Body of pancreas (tissue), 4 donors: ENCODE results near the gene SPRED2. TPM values are rescaled to one million over a fixed set of nuclear protein-coding genes. Genes with fewer than 3 reads are reported as not detected.

Source experiments
- ATAC-seq: fragments of 150-250 bp; one replicate; pipeline ENCODE4 v1.9.1; 2016
- DNase-seq, 4 donors: peaks; one replicate each; pipeline ENCODE4 v3.0.0-alpha.2; 2019
- H3K27ac ChIP-seq, 4 donors: fragments of 200-600 bp; sonication (generic); 1 replicate in 3 of 4; 2 replicates in 1 of 4; pipeline versions ENCODE4 v1.5.1 to v1.6.1; 2016 to 2019; ENCODE audit warnings: mild to moderate bottlenecking in 1 of 4, mixed read lengths in 1 of 4, moderate library complexity in 1 of 4
- H3K27me3 ChIP-seq, 2 donors: fragments of 200-600 bp; sonication (generic); one replicate each; pipeline ENCODE4 v1.6.0; 2016; ENCODE audit warnings: mild to moderate bottlenecking in 1 of 2
- H3K36me3 ChIP-seq, 2 donors: fragments of 200-600 bp; sonication (generic); replicated peaks in 1 of 2; 2 replicates each; pipeline ENCODE4 v1.5.1; 2016; ENCODE audit warnings: low read depth in 2 of 2; ENCODE audit not compliant: insufficient read depth in 1 of 2
- H3K4me1 ChIP-seq: fragments of 200-600 bp; sonication (generic); one replicate; pipeline ENCODE4 v1.6.0; 2016
- H3K4me3 ChIP-seq, 2 donors: fragments of 200-600 bp; sonication (generic); 1 replicate in 1 of 2; 2 replicates in 1 of 2; pipeline ENCODE4 v1.5.1; 2016 to 2019
- H3K9me3 ChIP-seq, 3 donors: fragments of 200-600 bp; sonication (generic); 1 replicate in 2 of 3; 2 replicates in 1 of 3; pipeline ENCODE4 v1.5.1; 2016
- POLR2A ChIP-seq, 3 donors: fragments of 450-650 bp; IDR thresholded peaks; one replicate each; pipeline ENCODE4 v1.6.1; 2016; ENCODE audit warnings: antibody characterized with exemption in 3 of 3, mild to moderate bottlenecking in 2 of 3
- WGBS, 2 donors: methylation state at CpG; one replicate each; pipeline ENCODE4 v1.1.5; 2017; 5-methylcytosine and 5-hydroxymethylcytosine counted together
- intact Hi-C: fragments of 100-400 bp; cut with DNase I; formaldehyde crosslinking; loops from one replicate; pipeline ENCODE4 v1.15.1; 2023
- total RNA-seq, 2 donors: library from RNA; depleted of rRNA; stranded (reverse); fragments of >200 nt; gene quantifications; one replicate each; pipeline ENCODE4 v1.1.0, GENCODE V29; 2016
- TF ChIP-seq, protein P1 (sequence below), 7 experiments: fragments of 450-650 bp in 4 of 7; fragments of 200-600 bp in 3 of 7; sonication (generic) in 3 of 7; IDR thresholded peaks; one replicate each; pipeline ENCODE4 v1.5.1; 2016 to 2019; ENCODE audit warnings: antibody characterized with exemption in 7 of 7

The SPRED2 gene
- total RNA-seq, 2 donors from 2014 or later = 16.1 to 16.2 TPM

DNA sequence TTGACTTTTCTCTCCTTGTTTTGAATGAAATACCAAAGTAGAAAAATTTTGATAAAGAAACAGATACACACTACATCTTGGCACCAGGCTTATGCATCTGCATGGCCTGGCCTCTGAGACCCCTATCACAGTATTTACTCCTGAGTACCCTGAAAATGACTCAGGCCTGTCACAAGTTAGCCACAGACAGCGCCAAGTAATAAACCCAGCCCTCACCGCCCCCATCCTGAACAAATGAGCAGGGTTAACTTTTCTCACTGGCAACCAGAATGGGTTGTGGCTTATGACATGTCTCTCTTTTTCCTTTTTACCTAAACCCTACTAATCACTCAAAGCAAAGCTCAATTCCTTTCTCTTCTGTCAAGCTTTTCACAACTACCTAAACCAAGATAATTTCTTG, 35.3 kb downstream of the SPRED2 start:
- H3K27me3 ChIP-seq = no peaks in the 10 kb centered on the region
- no peaks in the 10 kb centered on the region for H3K9me3 ChIP-seq
- no peak overlapping the region for H3K27ac ChIP-seq
- 48 to 91% methylated on average over 2 of the region's 2 CpGs for WGBS, 2 donors
- no peaks in the 10 kb centered on the region for H3K36me3 ChIP-seq
- DNase-seq (no peak), ATAC-seq (no peak)
- no peak for TF ChIP-seq POLR2A (IDR thresholded peaks at IDR 0.05)
- TF ChIP-seq, protein P1, sequence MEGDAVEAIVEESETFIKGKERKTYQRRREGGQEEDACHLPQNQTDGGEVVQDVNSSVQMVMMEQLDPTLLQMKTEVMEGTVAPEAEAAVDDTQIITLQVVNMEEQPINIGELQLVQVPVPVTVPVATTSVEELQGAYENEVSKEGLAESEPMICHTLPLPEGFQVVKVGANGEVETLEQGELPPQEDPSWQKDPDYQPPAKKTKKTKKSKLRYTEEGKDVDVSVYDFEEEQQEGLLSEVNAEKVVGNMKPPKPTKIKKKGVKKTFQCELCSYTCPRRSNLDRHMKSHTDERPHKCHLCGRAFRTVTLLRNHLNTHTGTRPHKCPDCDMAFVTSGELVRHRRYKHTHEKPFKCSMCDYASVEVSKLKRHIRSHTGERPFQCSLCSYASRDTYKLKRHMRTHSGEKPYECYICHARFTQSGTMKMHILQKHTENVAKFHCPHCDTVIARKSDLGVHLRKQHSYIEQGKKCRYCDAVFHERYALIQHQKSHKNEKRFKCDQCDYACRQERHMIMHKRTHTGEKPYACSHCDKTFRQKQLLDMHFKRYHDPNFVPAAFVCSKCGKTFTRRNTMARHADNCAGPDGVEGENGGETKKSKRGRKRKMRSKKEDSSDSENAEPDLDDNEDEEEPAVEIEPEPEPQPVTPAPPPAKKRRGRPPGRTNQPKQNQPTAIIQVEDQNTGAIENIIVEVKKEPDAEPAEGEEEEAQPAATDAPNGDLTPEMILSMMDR (IDR thresholded peaks at IDR 0.05) = no peak
- peaks cover 21% of the 10 kb centered on the region for H3K4me1 ChIP-seq
- no peak overlapping the region for H3K4me3 ChIP-seq
- intact Hi-C loops = no loop called here

DNA sequence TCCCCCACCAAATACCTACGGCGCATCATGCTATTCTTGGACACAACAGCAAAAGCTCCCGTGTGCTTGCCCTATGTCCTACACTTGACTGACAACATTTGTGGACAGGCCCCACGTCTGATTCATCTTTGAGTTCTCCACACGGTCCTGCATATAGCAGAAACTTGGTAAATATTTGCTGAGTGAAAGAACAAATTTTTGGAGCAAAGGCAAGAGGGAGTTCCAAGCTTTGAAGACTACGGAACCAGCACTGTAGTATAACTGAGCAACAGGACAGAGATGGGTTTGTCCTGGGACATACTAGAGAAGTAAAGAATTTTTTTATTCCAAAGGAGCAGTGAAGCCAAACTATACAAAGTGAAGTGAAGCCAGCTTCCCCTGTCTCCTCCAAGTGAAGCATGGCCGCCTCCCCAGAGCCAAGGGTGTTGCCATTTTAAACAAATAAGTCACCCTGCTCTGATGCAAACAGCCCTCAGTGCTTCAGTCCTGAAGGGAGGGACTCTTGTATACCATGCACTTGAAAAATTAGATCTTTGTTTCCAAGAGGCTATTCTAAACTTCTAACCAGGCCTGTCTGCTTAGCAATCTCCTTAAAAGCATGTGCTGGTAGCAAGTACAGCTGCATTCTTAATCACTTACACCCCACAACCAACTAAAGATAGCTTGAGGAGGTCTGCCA, 35.9 kb downstream of the SPRED2 start:
- TF ChIP-seq, protein P1 (IDR thresholded peaks at IDR 0.05) = no peak
- TF ChIP-seq POLR2A (IDR thresholded peaks at IDR 0.05) = no peak
- H3K9me3 ChIP-seq = no peaks in the 10 kb centered on the region
- peaks cover 20% of the 10 kb centered on the region for H3K4me1 ChIP-seq
- peak in 1 of 4 donors; percentile 49 for DNase-seq
- no peaks in the 10 kb centered on the region for H3K36me3 ChIP-seq
- no peak overlapping the region for H3K27ac ChIP-seq
- peak; percentile 52 for ATAC-seq
- H3K27me3 ChIP-seq = no peaks in the 10 kb centered on the region
- H3K4me3 ChIP-seq = no peak overlapping the region
- 45 to 58% methylated on average over 7 of the region's 7 CpGs for WGBS, 2 donors
- intact Hi-C loops = no loop called here

DNA sequence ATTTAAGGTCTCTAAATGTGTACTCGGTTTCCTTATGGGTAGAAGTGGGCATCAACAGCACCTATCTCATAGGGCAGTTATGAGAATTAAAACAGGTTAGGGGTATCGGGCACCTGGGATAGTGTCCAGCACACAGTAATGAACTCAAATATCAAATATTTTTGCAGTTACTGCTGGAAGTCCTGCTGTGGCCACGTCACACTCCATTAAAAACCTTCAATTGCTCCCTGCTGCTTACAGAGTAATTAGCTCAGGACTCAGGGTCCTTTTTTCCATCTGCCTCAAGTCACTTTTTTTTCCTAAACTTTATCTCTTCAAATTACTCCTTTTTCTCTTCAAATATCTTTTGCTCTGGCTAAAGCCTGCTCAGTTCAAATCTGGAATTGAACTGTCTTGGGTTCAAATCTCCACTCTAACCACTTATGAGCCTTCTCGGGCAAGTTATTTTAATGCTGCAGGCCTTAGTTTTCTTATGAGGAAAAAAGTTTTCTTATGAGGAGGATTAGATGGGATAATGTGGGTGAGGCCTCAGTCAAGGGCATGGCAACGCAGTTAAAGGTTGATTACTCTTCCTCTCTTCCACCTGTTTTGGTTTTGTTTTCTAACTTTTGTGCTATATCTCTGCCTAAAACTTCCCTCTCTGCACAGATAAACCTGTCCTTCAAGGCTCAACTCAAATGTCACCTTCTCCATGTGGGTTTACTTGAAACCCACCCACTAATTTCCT, 36.6 kb downstream of the SPRED2 start:
- Histone ChIP-seq H3K9me3 (no peaks in the 10 kb centered on the region), H3K27ac (no peak overlapping the region), H3K36me3 (no peaks in the 10 kb centered on the region), H3K4me1 (peaks cover 20% of the 10 kb centered on the region), H3K27me3 (no peaks in the 10 kb centered on the region), H3K4me3 (no peak overlapping the region)
- no peak for ATAC-seq
- no peak for DNase-seq
- TF ChIP-seq POLR2A (IDR thresholded peaks at IDR 0.05) = no peak
- TF ChIP-seq, protein P1 (IDR thresholded peaks at IDR 0.05) = no peak
- 79 to 84% methylated on average over 5 of the region's 5 CpGs for WGBS, 2 donors
- intact Hi-C loops = no loop called here

DNA sequence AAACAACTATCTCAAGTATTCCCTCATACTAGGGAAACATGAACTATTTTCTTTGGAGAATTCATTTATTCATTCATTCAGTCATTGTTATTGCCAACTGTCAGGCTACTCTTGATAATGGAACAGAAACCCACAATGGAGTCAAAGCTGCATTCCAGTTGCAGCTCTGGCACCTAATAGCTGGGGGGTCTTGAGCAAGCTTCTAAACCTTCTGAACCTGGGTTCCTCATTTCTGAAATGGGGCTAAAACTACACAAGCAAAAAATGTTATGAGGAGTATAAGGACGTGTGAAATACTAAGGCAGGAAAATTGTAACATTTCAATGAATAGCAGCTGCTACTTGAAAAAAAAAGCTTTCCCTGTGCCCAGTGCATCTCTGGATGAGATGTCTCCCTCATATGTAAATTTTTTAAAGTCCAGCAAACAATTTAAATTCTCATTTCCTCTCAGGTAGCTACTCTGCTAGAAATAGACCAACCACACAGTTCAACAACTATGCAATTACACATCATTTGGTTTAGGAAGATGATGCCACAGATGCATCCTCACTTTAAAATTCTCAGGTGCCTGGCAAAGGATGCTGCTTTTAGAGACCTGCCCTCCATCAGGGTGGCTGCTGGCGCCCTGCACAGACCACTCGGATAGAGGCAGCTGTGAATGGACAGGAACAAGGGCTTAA, 38.5 kb downstream of the SPRED2 start:
- no peak for DNase-seq
- no peaks in the 10 kb centered on the region for H3K27me3 ChIP-seq
- TF ChIP-seq, protein P1 (IDR thresholded peaks at IDR 0.05) = no peak
- no peak for TF ChIP-seq POLR2A (IDR thresholded peaks at IDR 0.05)
- no peak overlapping the region for H3K27ac ChIP-seq
- H3K9me3 ChIP-seq = no peaks in the 10 kb centered on the region
- intact Hi-C loops = no loop called here
- ATAC-seq = no peak
- peaks cover 20% of the 10 kb centered on the region for H3K4me1 ChIP-seq
- H3K36me3 ChIP-seq = no peaks in the 10 kb centered on the region
- 77% methylated on average over 3 of the region's 3 CpGs for WGBS, 2 donors
- H3K4me3 ChIP-seq = no peak overlapping the region
